OCI-LY3 (cell line): ENCODE data around the gene CCNT2.

Experiments used
- H2AFZ ChIP-seq: fragments of 200-600, 300-600 bp; shearing (Covaris generic); 2 replicates; pipeline ENCODE4 v1.6.0; 2014; ENCODE audit warnings: antibody characterized with exemption, low read depth, low read length
- H3K27ac ChIP-seq: fragments of 200-600, 300-600 bp; sonication (generic); 2 replicates; pipeline ENCODE4 v1.5.1; 2014; ENCODE audit warnings: mild to moderate bottlenecking, low read length, moderate library complexity, mixed read lengths
- H3K27me3 ChIP-seq: fragments of 200-600, 300-600 bp; sonication (generic); 2 replicates; pipeline ENCODE4 v1.6.1; 2014; ENCODE audit warnings: low read depth, low read length, mixed read lengths
- H3K36me3 ChIP-seq: fragments of 200-600, 300-600 bp; sonication (generic); replicated peaks from 2 replicates; pipeline ENCODE3; 2014; ENCODE audit warnings: low read depth, low read length, mixed read lengths
- H3K4me1 ChIP-seq: fragments of 300-600, 200-600 bp; sonication (generic); 2 replicates; pipeline ENCODE4 v1.6.1; 2014; ENCODE audit warnings: low read length, mixed read lengths
- H3K4me2 ChIP-seq: fragments of 200-600, 300-600 bp; sonication (generic); 2 replicates; pipeline ENCODE4 v1.6.1; 2014; ENCODE audit warnings: low read length, mixed read lengths
- H3K4me3 ChIP-seq: fragments of 300-600, 200-600 bp; sonication (generic); 2 replicates; pipeline ENCODE4 v1.5.1; 2014; ENCODE audit warnings: antibody characterized with exemption, mild to moderate bottlenecking, low read length, moderate library complexity
- H3K79me2 ChIP-seq: fragments of 300-600, 200-600 bp; shearing (Covaris generic); 2 replicates; pipeline ENCODE4 v1.6.1; 2014; ENCODE audit warnings: mild to moderate bottlenecking, low read length, mixed read lengths
- H3K9ac ChIP-seq: fragments of 300-600, 200-600 bp; shearing (Covaris generic); 2 replicates; pipeline ENCODE4 v1.6.0; 2014; ENCODE audit warnings: mild to moderate bottlenecking, low read length, moderate library complexity
- H3K9me3 ChIP-seq: fragments of 200-600, 300-600 bp; shearing (Covaris generic); 2 replicates; pipeline ENCODE4 v1.6.1; 2014; ENCODE audit warnings: low read length, mixed read lengths; ENCODE audit not compliant: insufficient read depth
- H4K20me1 ChIP-seq: fragments of 200-600, 300-600 bp; sonication (generic); 2 replicates; pipeline ENCODE4 v1.6.1; 2016; ENCODE audit warnings: low read length, mixed read lengths; ENCODE audit not compliant: insufficient read depth
- EZH2phosphoT487 ChIP-seq: fragments of 200-600 bp; shearing (Covaris generic); IDR thresholded peaks from 2 replicates; pipeline ENCODE4 v1.6.1; 2018; ENCODE audit warnings: antibody characterized with exemption, mixed run types, low read depth
- TF ChIP-seq, protein P1 (sequence below): fragments of 200-600, 300-600 bp; sonication (generic); IDR thresholded peaks from 2 replicates; pipeline ENCODE4 v1.5.1; 2014; ENCODE audit warnings: antibody characterized with exemption, low read length, low read depth

Gene CCNT2

DNA sequence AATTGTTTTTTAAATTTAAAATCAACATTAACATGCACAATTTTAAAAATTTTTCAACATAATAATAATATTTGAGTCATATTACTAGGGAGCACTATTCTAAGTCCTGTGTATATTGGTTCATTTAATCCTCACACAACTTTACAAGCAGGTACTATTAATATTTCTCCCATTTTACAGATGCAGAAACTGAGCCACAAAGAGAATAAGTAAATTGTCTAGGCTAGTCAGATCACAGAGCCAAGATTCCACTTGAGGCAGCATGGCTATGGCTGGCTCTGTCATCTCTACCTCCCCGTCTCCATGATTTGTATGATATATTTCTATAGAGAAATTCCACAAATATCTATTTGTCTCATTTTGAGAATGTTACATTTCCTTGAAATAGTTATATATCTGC lies 15.1 kb downstream of the CCNT2 start:
- Histone ChIP-seq H3K27me3 (no peaks in the 10 kb centered on the region), H3K79me2 (peaks cover 96% of the 10 kb centered on the region), H3K4me2 (no peak overlapping the region), H3K9ac (no peak overlapping the region), H3K36me3 (peaks cover 41% of the 10 kb centered on the region), H3K9me3 (no peaks in the 10 kb centered on the region), H3K4me3 (no peak overlapping the region), H4K20me1 (peaks cover 68% of the 10 kb centered on the region), H3K27ac (no peak overlapping the region), H3K4me1 (peaks cover 38% of the 10 kb centered on the region), H2AFZ (no peak overlapping the region)
- TF ChIP-seq, protein P1, sequence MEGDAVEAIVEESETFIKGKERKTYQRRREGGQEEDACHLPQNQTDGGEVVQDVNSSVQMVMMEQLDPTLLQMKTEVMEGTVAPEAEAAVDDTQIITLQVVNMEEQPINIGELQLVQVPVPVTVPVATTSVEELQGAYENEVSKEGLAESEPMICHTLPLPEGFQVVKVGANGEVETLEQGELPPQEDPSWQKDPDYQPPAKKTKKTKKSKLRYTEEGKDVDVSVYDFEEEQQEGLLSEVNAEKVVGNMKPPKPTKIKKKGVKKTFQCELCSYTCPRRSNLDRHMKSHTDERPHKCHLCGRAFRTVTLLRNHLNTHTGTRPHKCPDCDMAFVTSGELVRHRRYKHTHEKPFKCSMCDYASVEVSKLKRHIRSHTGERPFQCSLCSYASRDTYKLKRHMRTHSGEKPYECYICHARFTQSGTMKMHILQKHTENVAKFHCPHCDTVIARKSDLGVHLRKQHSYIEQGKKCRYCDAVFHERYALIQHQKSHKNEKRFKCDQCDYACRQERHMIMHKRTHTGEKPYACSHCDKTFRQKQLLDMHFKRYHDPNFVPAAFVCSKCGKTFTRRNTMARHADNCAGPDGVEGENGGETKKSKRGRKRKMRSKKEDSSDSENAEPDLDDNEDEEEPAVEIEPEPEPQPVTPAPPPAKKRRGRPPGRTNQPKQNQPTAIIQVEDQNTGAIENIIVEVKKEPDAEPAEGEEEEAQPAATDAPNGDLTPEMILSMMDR: no peak
- no peak for TF ChIP-seq EZH2phosphoT487

DNA sequence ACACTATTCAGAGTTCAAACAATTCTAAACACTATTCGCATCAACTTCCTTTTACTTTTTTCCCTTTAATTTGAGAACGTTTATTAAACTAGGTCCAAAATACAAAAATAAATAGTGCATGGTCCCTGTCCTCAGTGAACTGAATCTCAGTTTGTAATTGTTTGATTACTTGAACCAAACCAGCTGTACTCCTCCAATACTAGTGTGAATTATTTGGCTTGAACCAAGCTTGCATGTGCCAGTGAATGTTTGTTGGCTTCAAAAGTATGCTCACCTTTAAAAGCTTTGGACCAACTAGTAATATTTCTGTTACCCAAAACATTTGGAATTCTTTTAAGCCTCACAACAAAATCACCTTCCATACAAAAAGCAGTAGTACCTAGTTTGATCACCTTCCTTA lies 15.5 kb downstream of the CCNT2 start:
- Histone ChIP-seq H2AFZ (no peak overlapping the region), H3K79me2 (peaks cover 92% of the 10 kb centered on the region), H3K27ac (no peak overlapping the region), H3K27me3 (no peaks in the 10 kb centered on the region), H3K36me3 (peaks cover 44% of the 10 kb centered on the region), H3K9ac (no peak overlapping the region), H3K9me3 (no peaks in the 10 kb centered on the region), H3K4me2 (no peak overlapping the region), H3K4me1 (peaks cover 38% of the 10 kb centered on the region), H3K4me3 (no peak overlapping the region), H4K20me1 (peaks cover 65% of the 10 kb centered on the region)
- TF ChIP-seq, protein P1: no peak
- no peak for TF ChIP-seq EZH2phosphoT487

DNA sequence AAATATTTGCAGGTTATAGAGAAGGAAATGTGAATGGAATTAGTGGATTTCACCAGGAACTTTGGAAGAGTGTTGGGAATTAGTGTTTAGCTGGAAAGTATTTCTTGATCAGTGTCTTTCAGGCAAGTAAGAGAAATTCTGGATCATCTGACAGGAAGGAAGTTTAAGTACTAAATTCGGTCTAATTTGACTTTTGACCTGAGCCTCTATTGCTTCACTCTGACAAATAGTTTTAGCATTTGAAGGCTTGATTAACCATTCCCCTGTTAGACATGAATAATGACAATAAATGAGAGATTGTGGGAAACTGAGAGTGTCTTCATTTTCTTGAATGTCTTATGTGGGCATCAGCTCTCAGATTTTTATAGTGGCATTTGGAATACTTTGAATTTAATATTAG lies 16.0 kb downstream of the CCNT2 start:
- Histone ChIP-seq H3K9ac (no peak overlapping the region), H3K4me2 (no peak overlapping the region), H4K20me1 (peaks cover 64% of the 10 kb centered on the region), H3K79me2 (peaks cover 87% of the 10 kb centered on the region), H2AFZ (no peak overlapping the region), H3K27ac (no peak overlapping the region), H3K4me1 (peaks cover 38% of the 10 kb centered on the region), H3K9me3 (no peaks in the 10 kb centered on the region), H3K36me3 (peaks cover 46% of the 10 kb centered on the region), H3K4me3 (no peak overlapping the region), H3K27me3 (no peaks in the 10 kb centered on the region)
- no peak for TF ChIP-seq EZH2phosphoT487
- TF ChIP-seq, protein P1: no peak

DNA sequence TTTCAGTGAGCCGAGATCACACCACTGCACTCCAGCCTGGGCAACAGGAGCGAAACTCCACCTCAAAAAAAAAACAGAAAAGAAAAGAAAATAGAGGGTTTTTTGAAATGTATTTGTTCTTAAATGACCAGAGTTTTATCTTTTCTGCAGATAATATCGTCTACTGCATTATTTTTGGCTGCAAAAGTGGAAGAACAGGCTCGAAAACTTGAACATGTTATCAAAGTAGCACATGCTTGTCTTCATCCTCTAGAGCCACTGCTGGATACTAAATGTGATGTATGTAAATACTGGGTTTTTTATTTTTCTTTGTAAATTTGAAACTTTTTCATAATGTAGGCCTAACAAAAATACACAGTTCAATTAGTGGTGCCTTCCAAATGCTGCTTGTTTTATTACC lies 18.1 kb downstream of the CCNT2 start:
- peaks cover 35% of the 10 kb centered on the region for H3K36me3 ChIP-seq
- no peaks in the 10 kb centered on the region for H3K9me3 ChIP-seq
- no peak overlapping the region for H3K9ac ChIP-seq
- H4K20me1 ChIP-seq: peaks cover 50% of the 10 kb centered on the region
- peaks cover 19% of the 10 kb centered on the region for H3K4me1 ChIP-seq
- H3K4me2 ChIP-seq: no peak overlapping the region
- no peak overlapping the region for H2AFZ ChIP-seq
- H3K27ac ChIP-seq: no peak overlapping the region
- H3K4me3 ChIP-seq: no peak overlapping the region
- no peaks in the 10 kb centered on the region for H3K27me3 ChIP-seq
- peaks cover 66% of the 10 kb centered on the region for H3K79me2 ChIP-seq
- TF ChIP-seq EZH2phosphoT487: no peak
- TF ChIP-seq, protein P1: no peak
